Non-pigmented ciliary epithelial cell (primary cell): ENCODE results near the gene PTPN4.

Experiments
- DNase-seq: peaks from one replicate; pipeline ENCODE4 v3.0.0-alpha.2; 2010; ENCODE audit warnings: low read depth

PTPN4 gene

DNA sequence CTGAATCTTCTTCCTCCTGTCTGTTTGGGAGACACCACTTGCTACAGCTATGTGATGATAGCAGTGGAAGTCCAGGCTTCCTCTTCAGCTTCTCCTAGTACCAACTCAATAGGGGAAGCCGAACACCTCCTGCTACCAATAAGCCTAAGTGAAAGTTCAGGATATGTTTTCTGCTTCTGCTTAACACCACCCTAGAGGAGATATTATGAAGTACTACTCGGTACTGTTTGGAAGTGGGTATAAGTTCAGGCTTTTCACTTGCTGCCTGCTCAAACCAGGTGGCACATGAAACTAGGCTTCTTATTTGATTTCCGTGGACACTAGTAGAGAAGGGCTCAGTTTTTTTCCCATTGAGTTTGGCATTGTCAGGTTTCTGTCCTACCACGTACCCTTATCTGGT is 99.8 kb downstream of the PTPN4 start:
- no peak for DNase-seq

DNA sequence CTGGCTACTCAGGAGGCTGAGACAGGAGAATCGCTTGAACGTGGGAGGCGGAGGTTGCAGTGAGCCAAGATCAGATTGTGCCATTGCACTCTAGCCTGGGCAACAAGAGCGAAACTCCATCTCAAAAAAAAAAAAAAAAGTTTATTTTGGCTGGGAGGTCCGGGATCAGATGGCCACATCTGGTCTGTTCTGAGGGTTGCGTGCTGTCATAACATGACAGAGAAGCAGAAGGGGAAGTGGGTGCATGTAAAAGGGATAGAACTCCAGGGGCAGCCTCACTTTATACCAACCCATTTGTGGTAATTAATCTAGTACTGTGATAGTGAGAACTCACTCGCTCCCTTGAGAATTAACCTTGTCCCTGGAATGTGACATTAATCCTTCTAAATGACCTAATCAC is 101.2 kb downstream of the PTPN4 start:
- no peak for DNase-seq

DNA sequence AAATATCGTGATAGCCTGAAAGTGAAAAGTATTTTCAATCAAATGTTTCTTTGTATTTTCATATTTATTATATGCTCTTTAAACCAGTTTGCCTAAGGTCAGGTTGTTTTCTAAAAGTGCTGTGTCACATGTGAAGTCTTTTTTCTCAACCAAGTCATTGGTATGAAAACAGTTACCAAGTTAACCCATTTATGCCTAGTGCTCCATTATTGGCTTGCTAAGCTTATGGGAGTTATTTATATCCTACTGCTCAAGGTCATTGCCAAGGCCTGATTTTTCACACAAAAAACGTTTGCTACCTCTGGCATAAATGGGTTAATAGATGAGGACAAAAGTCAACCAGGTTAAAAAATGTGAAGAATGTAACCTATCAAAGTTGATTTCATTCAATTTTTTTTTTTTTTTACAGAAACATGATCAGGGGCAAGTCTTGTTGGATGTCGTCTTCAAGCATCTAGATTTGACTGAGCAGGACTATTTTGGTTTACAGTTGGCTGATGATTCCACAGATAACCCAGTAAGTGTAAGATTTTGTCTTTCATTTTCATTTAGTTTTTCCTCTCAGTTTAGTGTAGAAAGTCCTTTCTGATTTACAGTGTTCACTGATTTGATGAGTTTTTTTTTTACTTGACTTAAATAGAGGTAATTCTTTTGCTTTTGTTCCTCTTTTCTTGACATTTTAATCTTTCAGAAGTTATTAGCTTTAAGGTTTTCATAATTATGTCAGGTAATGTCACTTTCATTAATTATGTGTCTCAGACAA is 102.6 kb downstream of the PTPN4 start:
- no peak for DNase-seq

DNA sequence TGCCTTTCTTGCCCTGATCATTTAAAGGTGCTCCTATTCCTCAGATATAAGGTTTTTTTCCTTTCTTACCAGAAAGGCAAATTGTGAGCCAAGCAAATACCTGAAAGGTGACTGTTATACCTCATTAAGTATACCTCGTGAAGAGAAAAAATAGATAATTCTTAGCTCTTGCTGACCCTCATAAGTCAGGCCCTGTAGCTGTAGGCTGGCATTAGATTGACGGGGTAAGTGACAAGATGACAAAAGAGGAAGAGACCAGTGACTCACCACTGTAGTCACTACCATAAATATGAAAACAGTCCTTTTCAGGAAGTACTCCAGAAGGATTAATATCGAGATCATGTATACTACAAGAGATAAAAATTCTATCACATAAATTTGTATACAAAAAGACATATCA is 104.6 kb downstream of the PTPN4 start:
- DNase-seq: no peak

DNA sequence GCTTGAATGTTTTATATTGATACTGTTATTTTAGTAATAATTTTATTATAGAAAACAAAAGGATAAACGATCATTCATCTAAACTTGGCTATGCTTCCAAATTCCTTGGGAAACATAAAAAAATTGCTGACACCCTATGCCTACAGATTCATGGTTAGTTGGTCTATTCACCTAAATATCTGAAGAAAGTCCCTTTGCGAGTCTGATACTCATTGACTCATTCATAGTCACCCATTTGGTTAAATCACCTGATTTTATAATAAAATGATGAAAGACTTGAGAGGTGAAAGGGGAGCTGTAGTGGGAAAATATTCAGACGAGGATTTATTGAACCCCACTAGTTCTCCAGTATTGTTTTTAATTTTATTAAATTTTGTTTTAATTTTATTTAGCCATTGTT is 112.0 kb downstream of the PTPN4 start:
- no peak for DNase-seq

DNA sequence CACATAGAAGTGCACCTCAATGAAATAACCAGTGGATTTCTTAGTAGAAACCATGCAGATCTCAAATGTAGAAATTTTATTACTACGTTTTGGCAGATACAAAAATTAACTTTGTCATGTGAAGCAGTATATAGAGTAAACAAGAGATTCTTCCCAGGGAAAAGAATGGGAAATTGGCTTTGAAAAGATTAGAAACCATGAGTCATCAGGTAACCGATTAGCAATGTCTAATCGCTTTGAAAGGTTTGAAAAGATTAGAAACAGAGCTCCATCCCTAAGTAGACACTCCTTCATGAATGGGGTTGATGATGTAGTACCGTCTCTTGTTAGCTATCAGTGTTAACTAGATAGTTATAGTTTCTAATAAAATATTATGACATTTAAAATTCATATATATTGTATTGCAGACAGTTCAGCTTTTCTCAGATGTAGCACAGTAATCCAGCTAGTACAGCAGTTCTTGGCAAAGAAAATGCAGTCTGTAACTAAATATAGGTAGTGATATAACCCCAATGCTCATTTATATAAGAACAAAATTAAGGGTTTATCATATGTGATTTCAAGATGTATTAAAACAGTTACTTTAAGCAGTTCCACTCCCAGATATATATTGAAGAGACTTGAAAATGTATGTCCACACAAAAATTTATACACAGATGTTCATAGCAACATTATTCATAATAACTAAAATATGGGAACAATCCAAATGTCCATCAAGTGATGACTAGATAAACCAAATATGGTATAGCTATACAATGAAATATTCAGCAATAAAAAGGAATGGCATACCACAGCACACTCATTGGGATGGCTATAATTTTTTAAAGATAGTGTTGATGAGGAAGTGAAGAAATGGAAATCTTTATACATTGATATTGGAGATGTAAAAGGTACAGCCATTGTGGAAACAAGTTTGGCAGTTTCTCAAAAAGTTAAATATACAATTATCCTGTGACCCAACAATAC is 113.9 kb downstream of the PTPN4 start:
- no peak for DNase-seq

DNA sequence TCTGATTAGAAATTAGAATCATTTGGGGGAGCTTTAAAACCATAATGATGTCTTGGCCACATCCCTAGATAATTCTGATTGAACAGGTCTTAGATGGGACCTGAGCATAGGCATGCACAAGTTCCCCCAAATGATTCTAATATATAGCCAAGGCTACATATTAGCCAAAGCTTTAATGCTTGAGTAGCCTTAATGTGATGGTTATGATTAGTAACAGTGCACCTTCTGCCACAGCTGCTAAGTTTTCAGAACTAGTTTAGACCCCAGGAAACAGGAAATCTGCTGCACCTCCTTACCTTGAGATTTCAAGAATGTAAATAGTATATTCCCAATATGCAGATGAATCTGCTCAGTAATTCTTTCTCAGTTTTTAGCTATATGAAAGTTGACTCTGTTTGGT is 119.8 kb downstream of the PTPN4 start:
- DNase-seq: no peak

DNA sequence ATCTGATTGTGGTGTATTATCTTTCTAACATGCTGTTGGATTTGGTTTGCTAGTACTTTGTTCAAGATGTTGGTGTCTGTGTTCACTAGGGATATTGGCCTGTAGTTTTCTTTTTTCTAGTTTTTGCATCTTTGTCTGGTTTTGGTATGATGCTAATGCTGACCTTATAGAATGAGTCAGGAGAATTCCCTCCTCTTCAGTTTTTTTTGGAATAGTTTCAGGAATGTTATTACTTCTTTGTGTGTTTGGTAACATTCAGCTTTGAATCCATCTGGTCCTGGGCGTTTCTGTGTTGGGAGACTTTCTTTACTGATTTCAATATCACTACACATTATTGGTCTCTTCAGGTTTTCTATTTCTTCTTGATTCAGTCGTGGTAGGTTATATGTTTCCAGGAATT is 129.0 kb downstream of the PTPN4 start:
- peak; percentile 44 for DNase-seq

DNA sequence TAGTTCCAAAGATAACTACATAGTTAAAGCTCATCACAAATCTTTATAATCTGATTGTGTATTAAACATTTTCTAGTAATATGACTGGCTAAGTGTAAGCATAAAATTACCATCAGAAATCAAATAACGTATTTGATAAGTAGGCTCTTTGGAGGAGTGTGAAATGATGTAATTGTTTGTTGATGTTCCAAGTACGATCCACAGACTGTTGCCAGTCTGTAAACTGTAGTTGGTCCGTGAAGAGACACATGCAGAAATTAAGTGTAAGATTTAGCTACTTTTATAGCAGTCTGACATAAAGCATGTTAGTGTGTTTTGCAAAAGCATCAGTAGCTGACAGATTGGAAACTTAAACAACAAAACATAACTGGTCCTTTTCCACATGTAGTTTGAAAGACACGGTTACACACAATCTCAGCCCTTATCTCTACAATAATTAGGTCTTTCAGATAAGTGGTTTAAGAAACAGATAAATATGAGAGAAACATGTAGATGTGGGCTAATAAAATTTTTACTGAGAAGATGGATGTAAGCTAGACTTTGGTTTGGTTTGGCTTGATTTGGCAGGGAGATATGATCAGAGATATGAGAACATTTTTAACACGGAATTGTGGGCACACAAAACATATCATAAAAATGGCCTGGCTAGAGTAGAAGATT is 138.1 kb downstream of the PTPN4 start:
- DNase-seq: no peak

DNA sequence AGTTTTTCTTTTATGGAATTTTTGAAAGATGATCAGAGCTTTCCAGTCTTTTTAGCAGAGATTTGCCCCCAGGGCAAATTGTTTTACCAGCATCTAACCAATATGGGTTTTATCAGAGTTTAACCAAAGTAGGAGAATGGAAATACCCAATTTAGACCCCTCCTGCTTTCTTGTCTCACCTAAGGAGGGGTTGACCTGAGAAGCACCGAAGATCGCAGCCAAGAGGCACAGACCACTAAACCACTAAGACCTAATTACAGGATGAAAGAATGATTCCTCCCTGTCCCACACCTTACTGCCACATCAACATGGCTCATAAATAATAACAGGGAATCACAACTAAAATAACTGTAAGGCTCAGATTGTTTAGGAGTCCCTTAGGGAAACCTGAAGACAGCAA is 141.3 kb downstream of the PTPN4 start:
- DNase-seq: no peak

DNA sequence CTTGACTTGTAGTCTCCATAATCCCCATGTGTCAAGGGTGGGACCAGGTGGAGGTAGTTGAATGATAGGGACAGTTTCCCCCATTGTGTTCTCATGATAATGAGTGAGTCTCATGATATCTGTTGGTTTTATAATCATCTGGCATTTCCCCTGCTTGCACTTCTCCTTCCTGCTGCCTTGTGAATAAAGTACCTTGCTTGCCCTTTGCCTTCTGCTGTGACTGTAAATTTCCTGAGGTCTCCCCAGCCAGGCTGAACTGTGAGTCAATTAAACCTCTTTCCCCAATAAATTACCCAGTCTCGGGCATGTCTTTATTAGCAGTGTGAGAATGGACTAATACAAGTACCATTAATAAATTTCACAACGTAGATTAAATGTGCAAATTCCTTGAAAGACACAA is 150.8 kb downstream of the PTPN4 start:
- DNase-seq: no peak

DNA sequence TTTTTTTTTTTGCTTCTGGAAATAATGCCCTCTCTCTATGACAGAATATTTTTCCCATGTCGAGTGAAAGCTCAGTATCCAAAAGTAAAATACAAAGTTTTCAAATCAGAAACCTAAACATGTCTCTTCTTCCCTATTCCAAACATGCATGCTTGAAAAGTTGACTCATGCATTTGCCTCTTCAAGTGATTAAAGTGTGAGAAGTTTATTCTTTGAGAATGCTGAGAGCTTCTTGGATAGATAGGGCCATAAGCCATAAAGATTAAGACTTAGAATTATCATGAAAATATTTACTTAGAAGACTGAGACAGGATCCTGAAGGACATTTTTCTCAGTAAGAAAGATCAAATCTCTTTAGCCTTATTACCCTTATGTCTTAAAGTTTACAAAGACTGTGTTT is 154.5 kb downstream of the PTPN4 start:
- peak; percentile 8 for DNase-seq

DNA sequence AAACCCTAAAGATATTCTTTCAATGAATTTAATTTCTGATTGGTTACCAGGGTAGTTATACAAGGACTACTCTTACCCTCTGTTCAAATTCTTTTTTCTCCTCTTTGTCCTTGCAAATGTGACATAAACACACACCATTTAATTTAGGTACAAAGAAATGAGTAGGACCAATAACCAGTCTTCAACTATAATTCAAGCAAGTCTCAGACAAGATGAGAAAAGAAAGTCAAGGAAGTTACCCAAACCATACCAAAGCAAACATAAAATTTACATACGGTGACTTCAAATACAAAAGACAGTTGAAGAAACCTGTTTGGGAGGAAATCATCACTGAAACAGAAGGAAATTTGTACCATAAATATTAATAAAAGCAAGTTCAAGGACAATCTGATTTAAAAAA is 162.1 kb downstream of the PTPN4 start:
- DNase-seq: no peak

DNA sequence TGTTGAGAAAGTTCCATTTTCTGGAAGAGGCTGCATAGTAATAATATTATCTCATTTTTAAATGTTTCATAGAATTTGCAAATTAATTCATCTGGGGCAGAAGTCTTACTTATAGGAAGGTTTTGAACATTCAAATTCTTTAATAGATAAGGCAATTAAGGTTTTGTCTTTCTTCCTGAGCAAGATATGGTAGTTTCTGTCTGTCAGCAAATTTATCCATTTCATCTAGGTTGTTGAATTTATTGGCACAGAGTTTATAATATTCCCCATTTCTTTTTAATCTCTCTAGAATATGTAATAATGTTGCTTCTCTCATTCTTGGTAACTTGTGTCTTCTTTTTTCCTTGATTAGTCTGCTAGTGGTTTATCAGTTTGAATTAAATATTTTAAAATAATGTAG is 163.0 kb downstream of the PTPN4 start:
- DNase-seq: no peak

DNA sequence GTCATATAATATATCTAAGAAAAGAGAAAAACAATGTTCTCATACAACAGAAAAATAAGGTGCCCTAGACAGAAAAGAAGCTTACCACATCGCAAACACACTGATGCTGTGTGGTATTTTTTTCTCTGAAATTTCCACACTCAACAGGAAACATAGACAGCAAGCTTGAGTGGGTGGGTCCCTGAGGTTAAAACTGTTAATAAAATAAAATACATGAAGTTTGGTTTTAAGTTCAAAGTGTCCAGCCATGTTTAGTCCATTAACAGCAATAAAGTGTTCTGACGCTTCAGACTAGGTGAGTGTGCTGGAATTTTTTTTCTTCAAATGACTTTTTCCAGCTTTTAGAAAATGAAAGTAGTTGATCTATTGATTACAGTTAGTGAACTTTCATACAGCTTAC is 169.8 kb downstream of the PTPN4 start:
- no peak for DNase-seq

DNA sequence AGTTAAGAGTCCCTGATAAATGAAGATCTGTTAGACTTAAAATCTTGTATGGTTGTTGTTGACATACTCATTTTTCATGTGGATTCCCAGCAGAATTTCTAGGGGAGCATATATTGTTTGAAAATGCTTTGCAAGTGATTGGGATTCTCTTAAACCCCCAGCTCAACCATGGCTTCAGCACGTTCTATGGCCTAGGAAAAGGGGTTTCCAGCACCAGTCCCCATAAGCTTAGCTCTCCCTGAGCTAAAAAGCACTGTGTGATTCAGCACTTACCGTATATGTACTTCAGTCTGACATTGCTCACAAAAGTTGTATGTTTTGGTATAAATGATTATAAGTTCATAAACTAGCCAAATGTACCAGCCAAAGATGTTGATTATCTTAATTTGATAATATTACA is 173.1 kb downstream of the PTPN4 start:
- DNase-seq: no peak

DNA sequence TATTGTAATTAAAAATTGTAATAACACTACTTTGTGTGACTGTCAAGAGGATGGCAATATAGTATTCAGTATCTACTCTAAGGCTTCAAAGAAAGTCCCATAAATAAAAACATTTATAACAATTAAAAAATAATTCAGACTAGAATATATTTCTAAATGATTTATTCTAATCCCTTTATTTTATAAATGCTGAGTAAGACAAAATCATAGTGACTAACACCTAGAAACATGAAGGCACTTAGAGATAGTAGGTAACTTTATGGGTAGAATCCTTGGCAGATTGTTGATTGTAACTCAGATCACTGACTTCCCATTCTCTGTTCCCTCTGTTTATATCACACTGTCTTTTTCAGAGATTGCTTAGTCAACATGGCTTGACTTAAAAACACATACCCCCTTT is 174.6 kb downstream of the PTPN4 start:
- no peak for DNase-seq

DNA sequence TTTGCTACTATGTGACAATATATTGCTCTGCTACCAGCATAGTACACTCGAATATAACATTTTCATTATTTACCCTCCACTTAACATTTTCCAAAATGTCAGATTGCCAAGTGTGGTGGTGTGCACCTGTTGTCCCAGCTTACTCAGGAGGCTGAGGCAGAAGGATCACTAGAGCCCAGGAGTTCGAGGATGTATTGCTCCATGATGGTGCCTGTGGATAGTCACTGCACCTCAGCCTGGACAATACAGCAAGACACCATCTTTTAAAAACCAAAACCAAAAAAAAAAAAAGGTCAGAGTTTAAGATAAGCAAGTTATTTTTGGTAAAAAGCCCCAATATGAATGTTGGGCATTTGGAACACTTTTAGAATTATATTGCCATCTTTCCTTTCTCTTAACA is 178.0 kb downstream of the PTPN4 start:
- no peak for DNase-seq

DNA sequence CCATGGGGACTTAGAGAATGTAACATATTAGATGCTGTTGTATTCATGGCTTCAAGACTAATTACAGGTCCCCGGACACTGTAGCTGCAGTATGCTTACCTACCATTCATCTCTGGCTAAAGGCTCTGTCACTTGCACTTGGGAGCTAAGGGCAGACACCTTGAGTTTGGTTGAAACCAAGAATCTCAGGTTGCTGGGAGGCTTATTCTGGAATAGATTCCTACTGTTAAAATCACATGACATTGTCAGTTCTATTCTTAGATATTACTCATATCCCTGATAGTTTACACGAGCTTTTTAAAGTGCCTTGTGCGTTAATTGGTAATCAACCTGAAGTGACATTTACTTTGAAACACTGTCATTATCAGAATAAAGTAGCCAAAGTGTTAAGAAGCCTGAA is 180.2 kb downstream of the PTPN4 start:
- no peak for DNase-seq

DNA sequence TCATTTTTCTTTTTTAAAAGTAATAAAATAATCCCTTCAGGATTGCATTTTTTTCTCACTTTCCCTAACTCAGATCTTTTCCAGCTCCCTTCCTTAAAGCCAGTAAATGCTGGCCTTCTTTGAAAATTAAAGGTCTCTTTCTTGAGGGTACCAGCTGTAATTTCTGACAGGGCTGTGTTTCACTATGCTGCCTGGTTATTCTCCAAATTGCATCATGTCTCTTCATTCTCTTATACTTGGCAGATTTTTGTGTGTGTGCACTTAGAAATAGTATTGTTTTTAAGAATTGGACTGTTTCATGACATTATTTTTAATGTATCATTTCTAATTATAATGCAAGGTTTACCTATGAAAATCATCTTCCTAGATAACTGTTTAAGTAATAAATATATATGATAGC is 181.1 kb downstream of the PTPN4 start:
- DNase-seq: no peak

DNA sequence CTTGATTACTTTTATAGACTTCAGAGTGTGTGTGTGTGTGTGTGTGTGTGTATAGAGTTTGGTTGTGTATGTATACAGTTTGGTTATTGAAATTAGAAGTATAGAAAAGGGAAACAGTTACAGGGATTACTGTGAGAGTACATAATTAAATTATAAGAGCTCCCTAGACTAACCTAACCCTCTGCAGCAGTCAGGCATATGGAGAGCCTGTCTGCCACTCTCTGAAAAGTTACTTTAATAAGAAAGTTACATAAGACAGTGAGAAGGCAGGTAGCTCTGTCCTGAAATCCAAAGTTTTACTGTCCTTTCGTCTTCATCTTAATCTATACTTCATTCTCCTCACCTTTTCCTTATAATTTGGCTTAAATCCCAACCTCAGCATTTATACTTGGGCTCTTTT is 181.7 kb downstream of the PTPN4 start:
- no peak for DNase-seq

DNA sequence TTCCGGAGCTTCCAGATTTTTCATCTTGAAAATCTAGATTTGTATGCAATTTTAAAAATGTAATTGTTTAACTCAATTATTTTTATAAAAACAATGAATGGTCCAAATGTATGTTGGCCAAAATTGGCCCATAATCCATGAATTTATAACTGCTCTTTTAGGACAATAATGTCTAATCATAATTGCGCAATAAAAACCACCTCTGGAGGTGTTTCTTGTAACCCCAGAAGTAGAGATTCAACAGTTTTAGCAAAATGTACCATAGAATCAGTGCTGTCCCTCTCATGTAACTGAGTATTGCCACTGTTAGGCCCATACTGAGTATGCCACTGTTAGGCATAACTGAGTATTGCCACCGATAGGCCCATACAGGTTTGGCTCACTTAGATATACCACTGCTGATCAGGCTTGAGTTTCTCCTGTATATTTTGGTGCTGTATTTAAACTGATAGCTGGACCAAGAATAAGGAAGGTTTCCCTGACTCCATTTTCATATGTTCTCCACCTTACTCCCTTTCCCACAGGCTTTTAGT is 182.3 kb downstream of the PTPN4 start:
- DNase-seq: no peak

DNA sequence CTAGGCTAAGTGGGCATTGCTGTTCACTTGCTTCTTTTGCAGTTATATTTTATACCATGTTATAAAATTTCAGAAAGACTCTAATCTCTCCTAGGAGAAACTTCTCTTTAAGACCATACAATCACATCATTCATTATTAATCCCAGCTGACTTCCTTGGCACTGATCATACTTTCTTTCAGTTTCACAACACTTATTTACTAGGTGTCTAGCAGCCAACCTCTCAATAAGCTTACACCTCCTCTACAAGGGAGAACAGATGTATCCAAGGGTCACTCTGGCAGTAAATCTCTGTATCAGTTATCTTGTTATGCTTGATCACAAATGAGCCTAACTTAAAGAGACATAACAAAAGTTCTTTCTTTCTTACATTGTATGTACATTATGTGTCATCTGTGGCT is 183.3 kb downstream of the PTPN4 start:
- DNase-seq: no peak
